ENCODE data around the gene EPC1.
"Not testable (repeated sequence)": the region's sequence is repeated elsewhere in the genome, so short reads cannot be mapped to it uniquely, and the experiment has no call there.

The EPC1 gene

DNA sequence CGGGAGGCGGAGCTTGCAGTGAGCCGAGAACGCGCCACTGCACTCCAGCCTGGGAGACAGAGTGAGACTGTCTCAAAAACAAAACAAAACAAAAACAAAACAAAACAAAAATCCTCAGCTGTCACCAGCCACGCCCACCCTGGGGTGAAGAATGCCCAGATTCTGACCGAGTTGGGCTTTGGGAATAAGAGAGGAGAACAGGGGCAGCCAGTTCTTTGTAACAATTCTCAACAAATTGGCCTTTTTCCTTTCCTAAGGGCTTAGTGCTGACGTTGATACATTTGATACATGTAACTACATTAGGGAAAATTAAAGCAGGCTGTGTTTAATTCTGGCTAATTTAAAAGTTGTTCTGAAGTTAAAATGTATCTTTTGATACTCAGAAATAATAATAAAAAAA is 121.0 kb downstream of the EPC1 start:
- TF ChIP-seq, protein P1, sequence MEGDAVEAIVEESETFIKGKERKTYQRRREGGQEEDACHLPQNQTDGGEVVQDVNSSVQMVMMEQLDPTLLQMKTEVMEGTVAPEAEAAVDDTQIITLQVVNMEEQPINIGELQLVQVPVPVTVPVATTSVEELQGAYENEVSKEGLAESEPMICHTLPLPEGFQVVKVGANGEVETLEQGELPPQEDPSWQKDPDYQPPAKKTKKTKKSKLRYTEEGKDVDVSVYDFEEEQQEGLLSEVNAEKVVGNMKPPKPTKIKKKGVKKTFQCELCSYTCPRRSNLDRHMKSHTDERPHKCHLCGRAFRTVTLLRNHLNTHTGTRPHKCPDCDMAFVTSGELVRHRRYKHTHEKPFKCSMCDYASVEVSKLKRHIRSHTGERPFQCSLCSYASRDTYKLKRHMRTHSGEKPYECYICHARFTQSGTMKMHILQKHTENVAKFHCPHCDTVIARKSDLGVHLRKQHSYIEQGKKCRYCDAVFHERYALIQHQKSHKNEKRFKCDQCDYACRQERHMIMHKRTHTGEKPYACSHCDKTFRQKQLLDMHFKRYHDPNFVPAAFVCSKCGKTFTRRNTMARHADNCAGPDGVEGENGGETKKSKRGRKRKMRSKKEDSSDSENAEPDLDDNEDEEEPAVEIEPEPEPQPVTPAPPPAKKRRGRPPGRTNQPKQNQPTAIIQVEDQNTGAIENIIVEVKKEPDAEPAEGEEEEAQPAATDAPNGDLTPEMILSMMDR (IDR thresholded peaks at IDR 0.05; ENCODE audit: low read length, missing control alignments): no peak
- no peak overlapping the region for H3K4me3 ChIP-seq (replicated peaks; ENCODE audit: low read depth, low read length)
- no peak for DNase-seq (ENCODE audit: low read depth)

- not testable (repeated sequence) for H3K4me3 ChIP-seq (replicated peaks; ENCODE audit: low read depth, low read length)
- DNase-seq (ENCODE audit: low read depth): peak; percentile 34
Observed at GRCh38 chr10:32222376-32222775, 124.6 kb downstream of the EPC1 start.

DNA sequence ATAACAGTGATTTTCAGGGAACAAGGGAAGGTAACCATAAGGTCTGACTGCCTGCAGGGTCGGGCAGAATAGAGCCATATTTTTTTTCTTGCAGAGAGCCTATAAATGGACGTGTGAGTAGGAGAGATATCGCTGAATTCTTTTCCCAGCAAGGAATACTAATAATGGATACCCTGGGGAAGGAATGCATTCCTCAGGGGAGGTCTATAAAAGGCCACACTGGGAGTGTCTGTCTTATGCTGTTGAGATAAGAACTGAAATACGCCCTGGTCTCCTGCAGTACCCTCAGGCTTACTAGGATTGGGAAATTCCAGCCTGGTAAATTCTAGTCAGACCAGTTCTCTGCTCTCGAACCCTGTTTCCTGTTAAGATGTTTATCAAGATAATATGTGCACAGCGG is 127.8 kb downstream of the EPC1 start:
- DNase-seq (ENCODE audit: low read depth); H3K4me3 ChIP-seq (replicated peaks; ENCODE audit: low read depth, low read length): not testable (repeated sequence)

GRCh38 chr10:32218206-32219044 is 128.5 kb downstream of the EPC1 start:
- DNase-seq (ENCODE audit: low read depth); H3K4me3 ChIP-seq (replicated peaks; ENCODE audit: low read depth, low read length): not testable (repeated sequence)
